DMS79 treated with DMSO at 0.1 percent for 48 hours (cell line): ENCODE data around the gene XDH.
A peak's percentile ranks its signal among the peaks of the same experiment; 100 is the strongest.

Source experiments
- DNase-seq: peaks from one replicate; lab custom pipeline; 2025; lab: John Stamatoyannopoulos, UW

XDH gene

DNA sequence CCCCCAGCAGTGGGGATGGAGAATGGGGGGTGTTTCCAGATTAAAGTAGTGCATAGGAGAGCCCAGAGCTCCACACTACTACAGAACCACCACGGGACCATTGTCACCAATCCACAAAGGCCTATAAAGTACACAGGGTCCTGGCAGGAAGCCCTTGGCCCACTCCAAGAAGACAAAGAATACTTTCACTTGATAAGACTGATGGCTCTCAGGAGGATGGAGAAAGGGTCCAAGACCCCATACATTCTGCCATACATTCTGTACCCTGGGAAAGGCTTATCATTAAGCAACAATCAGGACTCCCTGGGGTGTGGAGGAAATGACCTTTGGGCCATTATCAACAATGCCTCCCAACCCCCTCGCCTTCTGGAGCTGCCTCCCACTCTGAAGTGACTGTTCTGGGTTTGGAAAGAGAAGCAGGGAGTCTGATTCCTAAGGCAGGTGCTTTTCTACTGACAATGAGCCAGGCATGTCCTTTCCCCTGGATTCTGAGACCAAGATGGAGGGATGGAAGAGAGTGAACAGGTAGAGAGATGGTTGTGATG, 85.4 kb downstream of the XDH start:
- no peak for DNase-seq

DNA sequence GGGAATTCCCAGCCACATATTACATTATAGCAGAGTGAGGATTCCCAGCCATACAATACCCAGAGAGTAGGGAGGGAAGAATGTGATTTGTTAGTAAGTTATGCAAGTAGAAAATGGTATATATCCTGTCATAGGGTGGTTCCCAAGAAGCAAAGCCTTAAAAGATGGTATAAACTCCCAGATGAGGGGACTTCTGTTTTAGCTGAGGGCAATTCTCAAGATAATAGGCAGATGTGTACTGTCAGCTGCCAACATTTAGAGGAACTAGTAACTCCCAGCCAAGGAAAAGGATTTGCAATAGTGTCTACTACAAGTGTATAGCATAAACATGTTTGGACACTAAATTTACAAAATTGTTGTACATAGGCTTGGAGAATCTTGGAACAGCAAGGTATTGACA, 86.5 kb downstream of the XDH start:
- DNase-seq = no peak

DNA sequence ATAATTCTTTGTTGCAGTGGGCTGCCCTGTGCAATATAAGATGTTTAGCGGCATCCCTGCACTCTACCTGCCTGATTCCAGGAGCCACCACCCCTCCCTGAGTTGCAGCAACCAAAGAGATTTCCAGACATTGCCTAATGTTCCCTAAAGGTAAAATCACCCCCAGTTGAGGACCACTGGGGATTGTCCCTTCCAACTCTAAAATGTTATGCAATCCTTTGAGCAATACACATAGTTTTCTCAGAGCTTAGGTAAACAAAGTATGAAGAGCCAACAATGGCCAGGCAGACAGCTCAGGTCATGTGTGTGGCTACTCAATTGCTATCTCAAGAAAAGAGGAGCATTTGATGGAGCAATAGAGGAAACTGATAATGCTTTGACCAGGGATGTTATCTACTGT, 87.0 kb downstream of the XDH start:
- DNase-seq = no peak

DNA sequence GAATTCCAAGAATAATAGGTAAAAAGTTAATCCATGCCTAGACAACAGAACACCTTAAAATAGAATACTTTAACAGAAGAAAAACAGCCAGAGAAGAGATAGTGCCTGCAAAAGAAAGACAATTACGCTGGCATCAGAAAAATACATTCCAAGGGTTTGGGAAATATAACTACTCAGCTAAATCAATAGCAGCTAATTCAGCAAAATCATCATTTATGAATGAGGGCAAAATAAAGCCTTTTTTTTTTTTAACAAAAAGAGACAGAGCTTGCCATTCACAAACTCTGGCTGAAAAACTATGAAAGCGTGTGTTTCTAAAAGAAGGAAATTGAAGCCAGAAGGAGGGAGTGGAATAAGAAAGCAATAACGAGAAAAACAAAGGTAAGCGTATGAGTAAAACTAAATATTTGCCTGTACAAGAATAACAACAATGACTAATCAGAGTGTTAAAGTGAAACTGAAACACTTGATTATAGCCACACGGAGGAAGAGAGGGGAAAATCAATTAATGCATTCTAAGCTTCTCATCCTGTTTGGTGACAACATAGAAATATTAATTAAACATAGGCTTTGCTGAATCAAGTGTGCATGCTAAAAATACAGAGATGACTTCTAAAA, 90.4 kb downstream of the XDH start:
- no peak for DNase-seq

DNA sequence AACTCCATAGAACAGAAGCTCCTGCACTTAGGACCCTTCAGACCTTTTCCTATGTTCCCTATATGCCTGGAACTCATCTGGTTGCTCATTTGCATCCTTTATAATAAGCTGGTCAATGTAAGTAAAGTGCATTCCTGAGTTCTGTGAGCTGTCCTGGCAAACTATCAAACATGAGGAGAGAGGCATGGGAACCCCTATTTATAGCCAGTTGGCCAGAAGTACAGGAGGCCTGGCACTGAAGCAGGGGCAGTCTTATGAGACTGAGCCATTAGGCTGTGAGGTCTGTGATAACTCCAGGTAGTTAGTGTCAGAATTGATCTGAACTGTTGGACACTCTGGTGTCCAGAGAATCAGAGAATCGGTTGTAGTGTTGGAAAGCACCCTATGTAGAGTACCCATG, 92.2 kb downstream of the XDH start:
- no peak for DNase-seq

DNA sequence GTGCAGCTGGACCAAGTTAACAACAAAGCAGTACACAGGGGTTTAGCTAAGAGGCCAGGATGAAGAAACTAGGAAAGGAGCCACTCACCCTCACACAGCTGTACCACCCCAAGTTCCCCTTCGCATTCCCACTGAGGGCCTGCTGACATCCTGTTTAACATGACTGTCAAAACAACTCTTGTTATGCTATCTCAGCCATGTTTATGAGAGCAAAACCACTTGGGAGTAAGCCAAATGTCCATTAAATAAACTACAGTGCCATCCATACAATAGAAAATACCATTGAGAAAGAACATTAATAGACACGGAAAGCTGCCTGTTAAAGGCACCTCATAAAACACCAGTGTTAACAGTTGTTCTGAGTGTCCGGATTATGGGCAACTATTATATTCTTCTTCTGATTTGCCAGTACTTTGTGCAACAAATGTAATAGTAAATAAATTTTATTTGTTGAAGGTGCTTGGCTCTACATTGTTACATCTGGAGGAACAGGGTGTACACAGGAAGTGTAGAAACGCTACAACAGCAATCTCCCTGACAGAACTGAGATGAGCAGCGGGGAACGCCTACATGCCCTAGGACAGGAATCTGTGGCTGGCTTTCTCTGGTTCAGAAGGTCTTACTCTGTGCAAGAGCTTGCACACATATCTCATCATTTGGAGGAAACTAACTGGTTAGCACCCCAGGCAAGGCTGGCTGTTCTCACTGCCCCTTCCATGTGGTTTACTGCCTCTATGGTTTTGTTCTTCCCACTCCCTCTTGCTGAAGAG, 95.0 kb downstream of the XDH start:
- DNase-seq = peak; percentile 78

DNA sequence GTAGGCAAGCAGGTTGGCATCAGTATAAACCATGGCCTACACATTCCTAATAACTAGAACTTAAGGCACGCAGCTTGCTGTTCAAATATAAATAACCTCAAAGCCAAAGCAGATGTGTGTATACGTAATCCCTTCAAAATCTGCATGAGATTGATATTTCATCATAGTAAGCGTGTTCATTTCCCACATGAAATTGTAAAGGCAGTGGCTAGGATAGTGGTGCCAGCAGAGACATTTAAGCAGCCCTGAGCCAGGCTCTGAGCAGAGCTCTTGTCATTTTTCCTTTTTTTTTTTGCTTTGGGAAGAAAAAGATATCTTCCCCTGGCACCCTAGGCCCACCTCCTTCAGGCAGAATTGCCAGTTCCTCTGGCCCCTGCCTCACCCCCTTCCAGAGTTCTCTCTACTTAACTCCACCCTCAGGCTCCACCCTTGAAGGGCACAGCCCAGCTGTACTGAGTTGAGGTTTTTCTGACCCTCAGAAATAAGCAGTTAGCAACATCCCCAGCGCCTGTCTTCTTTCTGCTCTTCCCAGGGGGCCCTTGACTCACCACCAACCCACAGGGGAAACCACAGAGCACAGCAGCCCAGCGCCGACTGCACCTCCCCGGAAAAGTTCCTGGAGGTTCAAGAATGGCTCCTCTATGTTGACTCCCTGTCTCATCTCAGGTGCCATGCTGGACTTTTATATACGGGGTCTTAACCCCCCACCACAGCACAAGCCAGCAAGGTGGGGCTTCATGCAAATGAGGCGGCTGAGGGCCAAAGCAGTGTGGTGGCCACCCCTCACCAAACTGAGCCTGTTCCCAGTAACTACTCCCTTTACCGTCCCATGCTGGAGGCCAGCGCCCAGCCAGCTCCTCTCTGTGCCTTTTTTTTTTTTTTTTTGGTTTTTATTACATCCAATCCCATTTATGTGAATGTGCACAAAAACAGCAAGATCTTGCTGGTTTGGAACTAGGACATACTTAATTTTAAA, 95.9 kb downstream of the XDH start:
- DNase-seq = no peak

DNA sequence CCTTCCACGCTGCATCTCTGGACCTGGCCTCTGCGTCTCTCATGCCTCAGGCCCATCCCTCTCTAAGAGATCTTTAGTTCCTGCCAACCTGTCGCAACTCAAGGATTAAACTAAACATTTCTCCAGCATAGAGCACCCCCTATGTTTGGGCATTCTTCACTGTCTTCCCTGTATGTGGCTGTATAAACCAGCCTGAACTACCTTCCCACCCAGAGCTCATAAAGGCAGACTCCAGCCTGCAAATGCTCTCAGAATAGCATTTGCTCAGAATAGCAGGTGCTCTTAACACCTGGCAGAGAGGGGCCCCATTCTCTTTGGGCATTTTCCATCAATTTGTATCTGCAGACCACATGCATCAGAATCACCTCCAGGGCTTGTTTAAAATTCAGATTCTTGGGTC, 97.1 kb downstream of the XDH start:
- no peak for DNase-seq

DNA sequence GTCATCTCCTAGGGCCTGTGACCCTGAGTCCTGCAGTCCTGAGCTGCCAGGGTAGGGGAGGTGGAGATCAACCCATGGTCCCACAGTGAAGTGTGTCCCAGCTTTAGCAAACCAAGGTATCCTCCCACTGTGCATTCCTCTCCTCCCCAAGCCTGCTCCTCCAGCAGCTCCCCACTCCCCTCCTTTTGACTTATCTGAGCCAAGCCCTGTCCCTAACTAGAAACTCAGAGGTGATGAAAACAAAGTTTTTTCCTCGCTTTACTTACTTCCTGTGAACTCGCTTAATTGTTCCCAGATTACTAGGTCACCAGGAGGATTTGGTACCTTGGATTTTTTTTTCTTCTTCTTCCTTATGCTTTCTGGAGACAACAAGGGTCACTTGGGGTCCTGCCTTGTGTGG, 99.8 kb downstream of the XDH start:
- DNase-seq = no peak

DNA sequence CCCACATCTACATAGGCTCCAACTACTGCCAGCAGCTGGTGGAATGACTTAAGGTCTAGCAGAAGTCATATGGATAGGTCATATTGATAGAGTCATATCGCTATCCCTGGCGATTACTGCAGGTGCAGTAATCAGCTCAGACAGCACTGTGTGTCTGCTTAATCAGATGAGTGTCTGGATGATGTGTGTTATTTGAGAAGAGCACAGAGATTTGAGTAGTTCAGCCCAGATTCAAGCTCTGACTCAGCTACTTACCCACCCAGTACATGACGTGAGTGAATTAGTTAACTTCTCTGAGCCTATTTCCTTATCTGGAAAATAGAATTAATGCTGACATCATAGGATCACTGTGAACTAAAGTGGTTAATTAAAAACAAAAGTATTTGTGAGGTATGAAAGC, 101.6 kb downstream of the XDH start:
- no peak for DNase-seq

DNA sequence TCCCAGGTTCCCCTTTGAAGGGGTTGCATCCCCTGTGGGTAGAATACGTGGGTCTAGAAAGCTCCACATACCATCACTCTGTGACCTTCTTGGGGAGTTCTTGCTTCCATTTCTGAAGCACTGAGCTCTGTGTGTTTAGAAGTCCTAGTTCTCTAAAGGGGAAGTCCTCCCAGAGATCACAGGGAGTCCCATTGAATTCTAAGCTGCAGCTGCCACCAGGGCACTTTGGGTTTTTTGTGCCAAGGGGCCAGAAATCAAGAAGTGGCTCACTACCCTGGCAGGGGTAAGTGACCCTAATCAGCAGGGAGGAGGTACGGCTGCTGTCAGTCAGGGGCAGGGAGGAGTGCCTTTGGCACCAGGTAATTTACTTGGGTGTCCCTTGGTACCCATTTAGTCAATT, 109.7 kb downstream of the XDH start:
- DNase-seq = no peak

DNA sequence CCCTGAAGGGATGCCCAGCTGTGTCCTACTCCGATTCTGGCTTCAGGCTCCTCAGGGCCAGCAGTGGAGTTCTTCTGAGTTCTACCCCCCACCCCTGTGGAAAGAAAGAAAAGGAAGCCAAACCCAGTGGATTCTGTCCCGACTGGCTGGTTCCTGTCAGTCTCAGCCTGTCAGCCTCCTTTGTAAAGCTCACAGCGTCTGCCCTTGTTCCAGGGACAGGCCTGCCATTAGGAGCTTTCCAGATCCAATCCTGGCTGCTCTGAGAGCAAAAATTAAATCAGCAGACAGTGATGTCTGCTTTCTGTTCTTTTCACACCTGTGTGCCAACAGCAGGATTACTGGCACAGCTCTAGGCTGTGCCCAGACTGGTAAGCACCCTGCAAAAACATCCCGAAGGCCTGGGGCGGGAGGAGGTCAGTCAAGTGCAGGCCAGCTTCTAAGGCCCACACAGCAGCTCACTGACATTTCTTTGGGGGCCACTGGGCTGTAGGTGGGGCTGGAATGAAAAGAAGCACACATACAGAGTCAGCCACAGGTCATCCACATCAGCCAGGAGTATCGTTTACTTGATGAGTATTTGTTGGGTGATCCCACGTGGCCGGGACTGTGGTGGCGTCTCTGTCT, 111.5 kb downstream of the XDH start:
- DNase-seq = no peak

DNA sequence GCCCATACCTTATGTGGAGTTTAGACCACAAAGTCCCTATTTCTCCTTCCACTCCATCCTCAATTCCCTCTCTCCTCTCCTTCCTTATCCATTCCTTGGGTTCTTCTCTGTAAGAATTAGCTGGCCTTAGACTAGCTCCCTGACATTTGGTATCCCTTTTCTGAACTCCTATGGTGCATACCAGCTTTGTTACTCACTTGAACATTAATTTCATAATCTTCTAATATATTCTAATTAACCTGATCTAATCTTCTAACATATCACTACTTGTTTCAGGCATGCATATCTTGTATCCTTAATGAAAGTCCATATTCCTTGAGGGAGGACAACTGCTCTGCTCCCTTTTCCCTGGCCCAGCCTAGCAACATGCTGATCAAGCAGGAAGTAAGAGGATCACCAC, 114.2 kb downstream of the XDH start:
- no peak for DNase-seq

DNA sequence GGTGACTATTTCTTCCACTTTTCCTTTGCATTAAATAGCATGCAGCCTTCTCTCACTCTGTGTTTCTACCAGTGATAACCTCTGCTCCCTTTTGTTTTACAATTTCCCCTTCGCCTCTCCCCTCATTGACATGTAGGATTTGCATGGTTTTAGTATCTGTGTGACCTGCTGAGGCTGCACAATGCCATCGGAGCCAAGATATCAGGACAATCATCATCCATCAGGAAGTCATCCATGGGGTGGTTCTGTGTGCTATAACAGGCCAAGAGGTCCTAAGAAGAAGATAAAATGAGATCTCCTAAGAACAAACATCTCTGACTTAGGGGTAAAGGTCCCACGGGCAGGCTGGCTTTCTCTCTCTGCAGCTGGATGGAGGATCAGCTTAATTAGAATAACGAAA, 115.0 kb downstream of the XDH start:
- DNase-seq = no peak

DNA sequence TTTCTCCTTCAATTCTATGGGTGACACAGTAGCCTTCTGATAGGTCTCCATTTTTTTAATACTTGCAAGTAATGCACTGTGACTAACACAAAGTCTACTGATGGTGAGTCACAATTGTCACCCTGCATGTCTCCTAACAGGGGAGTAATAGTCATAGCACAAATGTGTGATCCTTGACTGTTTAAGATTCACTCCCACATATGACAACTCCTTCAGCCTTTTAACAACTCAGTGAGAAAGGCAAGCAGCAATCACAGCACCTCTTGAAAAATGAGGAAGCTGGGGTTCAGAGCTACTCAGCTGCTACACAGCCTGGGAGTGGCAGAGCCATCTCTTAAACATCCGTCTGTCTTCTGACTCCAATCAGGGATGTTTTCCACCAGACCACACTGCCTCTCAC, 116.8 kb downstream of the XDH start:
- no peak for DNase-seq

DNA sequence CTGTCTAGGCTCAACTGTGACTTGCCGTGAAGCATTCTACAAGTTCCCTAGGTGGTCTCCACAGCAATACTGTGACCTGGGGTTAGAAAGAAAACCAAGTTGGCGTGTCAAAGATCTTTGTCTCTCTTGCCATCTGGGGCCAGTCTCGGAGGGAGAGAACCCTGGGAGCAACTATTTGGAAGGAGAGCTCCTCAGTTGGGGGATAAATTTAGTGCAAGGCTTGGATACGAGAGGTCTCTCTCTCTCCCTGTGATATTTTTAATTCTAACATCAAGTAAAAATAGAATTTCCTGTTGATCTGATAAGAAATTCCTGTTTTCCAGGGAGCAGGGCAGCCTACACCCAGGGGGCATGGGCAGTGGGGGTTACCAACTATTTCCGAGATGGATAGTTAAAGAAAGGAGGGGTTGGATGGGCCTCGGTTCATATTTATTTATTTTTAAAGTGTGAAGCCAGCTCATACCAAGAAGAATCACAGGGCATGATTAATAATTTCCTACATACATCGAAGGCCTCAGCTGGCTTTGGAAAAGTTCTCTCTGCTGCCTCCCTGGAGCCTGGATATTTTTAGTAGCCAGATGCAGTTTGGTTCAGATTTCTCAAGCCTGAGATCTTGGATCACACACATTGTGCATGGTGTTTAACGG, 117.8 kb downstream of the XDH start:
- no peak for DNase-seq

DNA sequence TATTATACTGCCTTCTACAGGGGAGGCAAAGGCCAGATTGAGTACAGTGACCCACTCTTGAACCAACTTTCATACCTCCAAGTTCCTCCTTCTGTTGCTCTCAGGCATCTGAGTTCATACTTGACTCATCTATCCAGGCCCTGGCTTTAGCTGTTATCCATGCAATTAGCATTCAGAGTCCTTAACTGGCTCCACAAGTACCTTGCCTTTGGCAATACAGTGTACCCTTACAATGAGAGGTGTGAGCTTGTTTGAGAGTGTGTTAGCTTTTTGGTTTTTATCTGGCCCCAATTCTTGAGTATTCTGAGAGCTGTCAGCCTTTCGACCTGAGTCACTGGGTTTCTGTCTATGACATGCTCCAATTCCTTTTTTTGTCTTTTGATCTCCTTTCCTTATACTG, 120.3 kb downstream of the XDH start:
- no peak for DNase-seq

DNA sequence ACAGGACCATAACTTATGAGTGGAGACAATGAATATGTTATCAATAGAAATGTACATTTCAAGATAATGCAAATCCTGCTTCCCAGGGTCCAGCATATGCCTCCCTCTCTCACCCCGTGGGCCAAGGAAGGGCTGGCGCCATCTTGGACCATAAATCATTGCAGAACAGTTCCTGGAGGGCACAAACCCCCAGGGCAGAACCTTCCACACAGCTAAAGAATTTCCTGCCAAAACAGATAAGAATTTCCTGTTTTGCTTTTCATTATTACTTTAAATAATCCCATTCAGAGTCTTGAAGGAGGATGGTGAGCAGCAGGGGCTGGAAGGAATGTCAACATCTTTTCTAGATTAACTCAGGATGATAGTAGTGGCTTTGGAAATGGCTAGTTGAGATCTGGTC, 126.9 kb downstream of the XDH start:
- no peak for DNase-seq

DNA sequence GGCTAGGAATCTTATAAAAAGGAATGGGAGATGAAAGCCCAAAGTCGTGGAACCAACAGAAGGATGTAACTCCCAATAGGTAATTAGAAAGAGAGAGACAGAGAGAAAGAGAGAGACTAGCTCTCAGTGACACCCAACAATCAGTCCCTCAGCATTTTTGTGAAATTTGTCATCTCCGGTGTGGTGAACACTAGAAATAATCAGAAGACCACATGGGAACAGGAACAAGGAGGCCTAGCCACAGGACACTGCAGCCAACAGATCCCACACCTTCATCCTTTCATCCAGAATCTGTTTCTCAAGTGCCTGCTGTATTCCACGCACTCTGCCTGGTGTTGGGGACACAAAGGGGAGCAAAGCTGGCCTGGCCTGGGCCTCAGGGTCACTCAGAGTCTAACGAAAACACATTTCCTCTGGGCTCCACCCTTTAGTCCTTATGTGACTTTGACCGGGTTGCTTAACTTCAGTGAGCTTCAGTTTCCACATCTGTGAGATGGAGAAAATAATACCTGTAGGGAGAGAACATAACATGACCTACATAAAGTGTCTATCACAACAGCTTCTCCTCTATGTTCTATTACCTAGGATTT, 127.5 kb downstream of the XDH start:
- no peak for DNase-seq

DNA sequence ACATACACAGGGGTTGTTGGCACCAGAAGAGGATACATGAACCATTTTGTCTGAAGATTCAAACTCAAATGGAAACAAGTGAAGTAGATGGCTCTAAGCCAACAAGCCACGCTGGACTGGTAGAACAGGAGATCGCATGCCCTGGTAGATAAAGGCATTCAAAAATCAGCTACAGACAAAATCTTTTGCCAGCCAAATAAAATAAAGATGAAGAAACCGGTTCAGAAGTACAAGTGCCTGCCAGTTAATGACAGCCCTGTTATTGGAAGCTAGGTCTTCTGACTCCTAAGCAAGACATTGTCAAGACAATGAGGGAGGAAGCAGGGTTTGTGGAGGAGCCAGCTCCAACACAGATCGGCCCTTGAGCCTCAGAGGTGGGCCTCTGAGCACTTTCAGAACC, 128.3 kb downstream of the XDH start:
- peak; percentile 31 for DNase-seq
